ENCODE results near the gene FAS.

The FAS gene

GRCh38 chr10:89043052-89043451 is 52.5 kb downstream of the FAS start:
- no peak for DNase-seq

- DNase-seq, result no peak
These were observed 56.8 kb downstream of the FAS start for GRCh38 chr10:89047397-89047796.

- no peak for DNase-seq
These were observed 61.0 kb downstream of the FAS start for GRCh38 chr10:89051593-89051992.

GRCh38 chr10:89053555-89053954 is 63.0 kb downstream of the FAS start:
- no peak for DNase-seq

GRCh38 chr10:89055159-89055558 is 64.6 kb downstream of the FAS start:
- DNase-seq, result no peak

GRCh38 chr10:89062861-89063260 is 72.3 kb downstream of the FAS start:
- DNase-seq, result no peak

- DNase-seq, result no peak
These were observed 72.9 kb downstream of the FAS start for GRCh38 chr10:89063465-89063864.

- DNase-seq, result no peak
These were observed 74.2 kb downstream of the FAS start for GRCh38 chr10:89064748-89065147.

Data from NCI-H2029 treated with DMSO at 0.1 percent for 48 hours (cell line).